ENCODE measurements around the gene PTGFRN.

DNA sequence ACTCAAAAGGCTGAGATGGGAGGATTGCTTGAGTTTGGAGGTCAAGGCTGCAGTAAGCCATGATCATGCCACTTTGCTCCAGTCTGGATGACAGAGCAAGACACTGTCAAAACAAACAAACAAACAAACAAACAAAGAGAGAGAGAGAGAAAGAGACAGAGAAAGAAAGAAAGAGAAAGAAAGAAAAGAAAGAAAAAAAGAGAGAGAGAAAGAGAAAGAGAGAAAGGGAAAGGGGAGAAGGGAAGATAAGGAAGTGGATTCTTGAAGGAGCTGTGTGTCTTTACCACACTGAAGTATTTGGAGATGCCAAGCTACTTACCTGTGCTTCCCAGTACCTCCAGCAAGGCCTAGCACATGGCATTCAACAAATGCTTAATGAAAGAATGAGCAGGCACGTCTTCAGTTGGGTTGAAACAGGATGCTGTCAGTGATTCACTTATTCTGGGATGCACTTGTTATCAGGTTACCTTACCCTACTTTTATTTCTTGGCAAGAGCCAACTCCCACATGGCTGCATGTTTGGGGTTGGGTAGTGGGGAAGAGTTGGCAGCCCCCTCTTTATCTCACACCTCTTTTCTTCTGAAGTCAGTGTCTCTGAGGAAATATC, 120.7 kb downstream of the PTGFRN start:
- TF ChIP-seq ZNF274 (IDR thresholded peaks at IDR 0.05; ENCODE audit: low read depth, low read length): no peak
- TF ChIP-seq YY1 (IDR thresholded peaks at IDR 0.05; ENCODE audit: insufficient read depth, insufficient read length): no peak
